HepG2 (cell line): ENCODE data around the gene STYXL2. TPM values are rescaled to one million over a fixed set of nuclear protein-coding genes. Genes with fewer than 3 reads are reported as not detected.
A peak's percentile ranks its signal among the peaks of the same experiment; 100 is the strongest.

Experiments used
- ATAC-seq: fragments of 200-7000 bp; cut with Tn5 transposase; 3 replicates; pipeline ENCODE4 v1.9.1; 2020; ENCODE audit warnings: mild to moderate bottlenecking, moderate library complexity
- BruUV-seq: library from RNA; stranded (reverse); fragments of 400-500 nt; replicated peaks from 2 replicates; lab custom pipeline; 2021; lab: Mats Ljungman, UMichigan
- CTCF ChIA-PET: fragments of 300-600 bp; formaldehyde crosslinking; extraction: SDS; loops from one replicate; lab custom pipeline; 2021; ENCODE audit warnings: low total read pairs, inconsistent platforms, low intra/inter-chr PET ratio; lab: Yijun Ruan, JAX
- POLR2A ChIA-PET: fragments of 350-600 bp; sonication (Branson Sonifier 250); formaldehyde crosslinking; loops from one replicate; lab custom pipeline; 2020; ENCODE audit warnings: antibody characterized with exemption, inconsistent platforms; lab: Yijun Ruan, JAX
- DNase-seq: peaks from one replicate; pipeline ENCODE4 v3.0.0-alpha.2; 2015; ENCODE audit warnings: low spot score
- FAIRE-seq: peaks from 3 replicates; lab custom pipeline; 2011; peaks lifted over from hg19 to GRCh38; lab: Jason Lieb, UNC
- H2AFZ ChIP-seq: one replicate; pipeline ENCODE4 v1.6.1; 2011; ENCODE audit warnings: low read length, inconsistent platforms
- H3K27ac ChIP-seq: fragments of 300-600 bp; 3 replicates; pipeline ENCODE4 v1.8.0; 2011; ENCODE audit warnings: mixed run types, mild to moderate bottlenecking, mixed read lengths, low read length, inconsistent platforms; ENCODE audit not compliant: insufficient read depth; ENCODE audit errors: extremely low read length
- H3K27me3 ChIP-seq, 2 experiments: fragments of 200-600 bp in 1 of 2; 2 replicates in 1 of 2; 3 replicates in 1 of 2; pipeline versions ENCODE4 v1.6.0 to v1.8.0; 2011; ENCODE audit warnings: low read length in 2 of 2, mild to moderate bottlenecking in 2 of 2, moderate library complexity in 2 of 2, inconsistent platforms in 1 of 2; ENCODE audit not compliant: insufficient read depth in 2 of 2, control insufficient read depth in 1 of 2
- H3K36me3 ChIP-seq, 2 experiments: fragments of 200-600 bp in 1 of 2; replicated peaks in 1 of 2; 2 replicates in 1 of 2; 3 replicates in 1 of 2; pipeline versions ENCODE4 v1.5.1 to v1.8.0; 2011; ENCODE audit warnings: low read length in 2 of 2, inconsistent platforms in 1 of 2; ENCODE audit not compliant: insufficient read depth in 2 of 2, control insufficient read depth in 1 of 2
- H3K4me1 ChIP-seq: 2 replicates; pipeline ENCODE4 v1.5.1; 2012; ENCODE audit warnings: low read length, inconsistent platforms; ENCODE audit not compliant: insufficient read depth
- H3K4me2 ChIP-seq: 2 replicates; pipeline ENCODE4 v1.6.0; 2011; ENCODE audit warnings: low read depth, low read length, inconsistent platforms
- H3K4me3 ChIP-seq, 3 experiments: fragments of 200-600 bp in 1 of 3; sonication (generic), shearing (Covaris generic) in 1 of 3; replicated peaks in 1 of 3; 2 replicates each; pipeline ENCODE4 v1.5.1; 2011 to 2016; ENCODE audit warnings: low read length in 3 of 3, inconsistent platforms in 2 of 3, low read depth in 2 of 3, mild to moderate bottlenecking in 2 of 3, control low read depth in 1 of 3, mixed read lengths in 1 of 3; ENCODE audit not compliant: insufficient read depth in 1 of 3
- H3K79me2 ChIP-seq: one replicate; pipeline ENCODE4 v1.6.1; 2011; ENCODE audit warnings: low read length, inconsistent platforms; ENCODE audit not compliant: insufficient read depth
- H3K9ac ChIP-seq: 2 replicates; pipeline ENCODE4 v1.6.0; 2011; ENCODE audit warnings: mild to moderate bottlenecking, low read depth, low read length, inconsistent platforms; ENCODE audit not compliant: insufficient read depth
- H3K9me3 ChIP-seq: 2 replicates; pipeline ENCODE4 v1.5.1; 2012; ENCODE audit warnings: mild to moderate bottlenecking, low read length
- H4K20me1 ChIP-seq: 2 replicates; pipeline ENCODE4 v1.6.0; 2011; ENCODE audit warnings: inconsistent platforms, mild to moderate bottlenecking, low read length, moderate library complexity; ENCODE audit not compliant: insufficient read depth
- EZH2 ChIP-seq: conservative IDR thresholded peaks from 2 replicates; pipeline ENCODE4 v1.6.1; 2012; ENCODE audit warnings: mild to moderate bottlenecking, low read depth, low read length, moderate library complexity
- FOXM1 ChIP-seq: sonication (generic); formaldehyde crosslinking; IDR thresholded peaks from 2 replicates; pipeline ENCODE4 v1.5.0; 2020; ENCODE audit warnings: missing genetic modification reagents
- MAFK ChIP-seq, 2 experiments: IDR thresholded peaks in 1 of 2; conservative IDR thresholded peaks in 1 of 2; 2 replicates each; pipeline ENCODE4 v1.6.1; 2011; ENCODE audit warnings: improper control_type of control experiment in 2 of 2, low read length in 2 of 2
- NFKB2 ChIP-seq: sonication (generic); formaldehyde crosslinking; IDR thresholded peaks from 2 replicates; pipeline ENCODE4 v1.4.0; 2020; ENCODE audit warnings: missing genetic modification reagents, borderline replicate concordance
- PCBP2 ChIP-seq: fragments of 200-400 bp; formaldehyde crosslinking; optimal IDR thresholded peaks from 2 replicates; pipeline ENCODE3; 2018; ENCODE audit warnings: low read length, low read depth; ENCODE audit not compliant: poor library complexity, severe bottlenecking
- SYNCRIP ChIP-seq: fragments of 200-400 bp; formaldehyde crosslinking; IDR thresholded peaks from 2 replicates; pipeline ENCODE4 v1.6.1; 2018; ENCODE audit warnings: mild to moderate bottlenecking, low read depth, low read length; ENCODE audit not compliant: insufficient read depth
- TBP ChIP-seq: sonication (generic); formaldehyde crosslinking; IDR thresholded peaks from 2 replicates; pipeline ENCODE4 v1.5.0; 2020; ENCODE audit warnings: missing genetic modification reagents
- ZBTB26 ChIP-seq: IDR thresholded peaks from 2 replicates; pipeline ENCODE4 v1.6.1; 2016; ENCODE audit warnings: missing compliant biosample characterization, missing genetic modification reagents, borderline replicate concordance
- ZNF33B ChIP-seq: sonication (generic); formaldehyde crosslinking; IDR thresholded peaks from 2 replicates; pipeline ENCODE4 v1.5.1; 2020; ENCODE audit warnings: mild to moderate bottlenecking, missing genetic modification reagents
- ZNF441 ChIP-seq: sonication (generic); formaldehyde crosslinking; IDR thresholded peaks from 2 replicates; pipeline ENCODE4 v1.7.0; 2021; ENCODE audit warnings: missing genetic modification reagents, borderline replicate concordance
- ZNF496 ChIP-seq: sonication (generic); formaldehyde crosslinking; IDR thresholded peaks from 2 replicates; pipeline ENCODE4 v1.8.1; 2023; ENCODE audit warnings: mild to moderate bottlenecking, moderate library complexity, missing genetic modification reagents; ENCODE audit not compliant: insufficient replicate concordance
- ZNF616 ChIP-seq: sonication (generic); formaldehyde crosslinking; IDR thresholded peaks from 2 replicates; pipeline ENCODE4 v1.5.0; 2020; ENCODE audit warnings: low read depth, mild to moderate bottlenecking, missing genetic modification reagents
- ZNF672 ChIP-seq: sonication (generic); formaldehyde crosslinking; IDR thresholded peaks from 2 replicates; pipeline ENCODE4 v1.8.1; 2022; ENCODE audit warnings: missing genetic modification reagents
- WGBS: methylation state at CpG from one replicate; pipeline ENCODE4 v1.1.6; 2017; ENCODE audit warnings: low lambda C conversion rate; 5-methylcytosine and 5-hydroxymethylcytosine counted together
- in situ Hi-C: cut with HindIII; loops from 2 replicates; pipeline ENCODE4 v1.10.0; 2017; ENCODE audit warnings: low pct_unique_long_range_greater_than_20kb; ENCODE audit not compliant: extremely low pct_ligation_motif_present
- intact Hi-C: fragments of 100-400 bp; cut with micrococcal nuclease; formaldehyde crosslinking; loops from one replicate; pipeline ENCODE4 v1.10.0; 2022; ENCODE audit not compliant: unreplicated experiment
- polyA plus RNA-seq, 8 experiments: library from polyadenylated mRNA; depleted of rRNA in 3 of 8; stranded (reverse) in 7 of 8; unstranded in 1 of 8; fragments of >200 nt; fragmentation: Illumina TruSeq in 4 of 8; extraction: Trizol in 4 of 8; gene quantifications; 2 replicates each; pipeline versions ENCODE4 v1.2.1 to v1.2.3, GENCODE V29; 2011 to 2016; ENCODE audit warnings: low read depth in 4 of 8, missing spikeins in 1 of 8, mixed read lengths in 1 of 8; ENCODE audit not compliant: insufficient read depth in 1 of 8
- total RNA-seq, 5 experiments: library from RNA; depleted of rRNA; stranded (reverse); fragments of >200 nt; fragmentation: Illumina TruSeq; extraction: Trizol; gene quantifications; 2 replicates each; pipeline ENCODE4 v1.2.3, GENCODE V29; 2016; ENCODE audit warnings: low read depth in 1 of 5
- TF ChIP-seq, protein P1 (sequence below): sonication (generic); formaldehyde crosslinking; IDR thresholded peaks from 2 replicates; pipeline ENCODE4 v1.9.0; 2022; ENCODE audit warnings: low read depth, missing genetic modification reagents
- TF ChIP-seq, protein P2 (sequence below), 2 experiments: fragments of 450-650 bp in 1 of 2; sonication (generic) in 1 of 2; formaldehyde crosslinking; IDR thresholded peaks; 2 replicates each; pipeline versions ENCODE4 v1.5.0 to v1.8.0; 2020 to 2022; ENCODE audit warnings: mild to moderate bottlenecking in 1 of 2, missing genetic modification reagents in 1 of 2

Gene STYXL2
- total and polyA plus RNA-seq, 2 of the 13 experiments (the other 11 are each of a cell fraction or from before 2014, with no cell fraction given): not detected

DNA sequence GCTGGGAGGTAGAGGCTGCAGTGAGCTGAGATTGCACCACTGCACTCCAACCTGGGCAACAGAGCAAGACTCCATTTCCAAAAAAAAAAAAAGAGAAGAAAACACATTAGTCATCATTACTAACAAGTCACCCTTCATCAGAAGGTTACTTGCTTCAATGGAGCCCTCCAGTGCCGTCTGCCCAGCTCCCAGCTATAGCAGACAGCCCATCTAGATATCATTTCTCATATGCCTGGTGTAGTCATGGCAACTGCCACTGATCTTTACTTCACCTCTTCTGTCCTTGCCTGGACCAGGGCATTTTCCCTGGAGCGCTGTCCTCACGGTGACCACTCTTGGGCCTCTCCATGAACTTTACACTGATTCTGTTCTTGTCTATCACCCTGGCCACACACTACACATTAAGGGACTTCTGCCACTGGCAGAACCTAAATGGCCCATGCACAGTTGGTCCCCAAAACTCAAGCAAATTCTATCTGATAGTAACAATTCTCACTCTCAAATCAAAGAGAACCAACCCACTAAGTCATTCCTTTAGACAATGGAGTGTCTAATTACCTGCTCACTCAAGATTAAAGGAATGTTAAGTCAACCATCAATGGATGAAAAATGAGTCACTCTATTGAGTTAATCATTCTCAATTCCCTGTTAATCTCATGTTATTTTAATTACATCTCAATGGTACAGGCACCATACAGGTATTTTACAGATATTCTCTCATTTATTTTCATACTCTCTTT is 16.6 kb upstream of the STYXL2 start:
- Histone ChIP-seq H2AFZ (no peak overlapping the region), H3K4me1 (peaks cover 3% of the 10 kb centered on the region), H3K4me3 (no peak overlapping the region), H3K27me3 (no peaks in the 10 kb centered on the region; a peak in 1 of 5 replicates), H3K4me2 (no peak overlapping the region), H3K9me3 (no peaks in the 10 kb centered on the region), H3K36me3 (no peaks in the 10 kb centered on the region), H3K27ac (no peak overlapping the region), H4K20me1 (no peaks in the 10 kb centered on the region), H3K79me2 (no peaks in the 10 kb centered on the region), H3K9ac (no peak overlapping the region)
- FAIRE-seq (no peak), ATAC-seq (no peak), DNase-seq (no peak)
- no TSS peak for BruUV-seq
- intact Hi-C loops: no loop called here
- 3% methylated on average over 3 of the region's 3 CpGs for WGBS
- in situ Hi-C loops: no loop called here
- ChIA-PET CTCF (no interaction called here), POLR2A (no interaction called here)
- TF ChIP-seq ZNF496 (no peak), MAFK (conservative IDR thresholded peaks at IDR 0.05 in 1 of 2, IDR thresholded peaks at IDR 0.05 in 1 of 2; ENCODE audit: low read length in 2 of 2) (0 out of 4 replicates have a peak, but pooled peaks have one; percentile 3 to 12)

DNA sequence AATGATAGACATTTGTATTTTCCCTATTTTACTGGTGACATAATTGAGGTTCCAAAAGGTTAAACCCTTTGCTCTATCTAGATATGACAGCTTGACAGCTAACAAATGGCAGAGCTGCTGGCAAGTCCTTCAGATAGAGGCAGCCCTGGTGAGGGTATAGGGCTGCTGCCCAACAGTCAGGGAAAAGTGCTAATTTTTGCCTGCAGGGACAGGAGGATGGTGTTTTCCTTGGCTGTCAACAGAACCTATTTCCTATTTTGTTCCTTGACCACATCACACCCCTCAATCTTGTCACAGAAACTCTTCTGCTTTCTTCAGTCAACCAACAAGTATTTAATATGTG is 16.0 kb upstream of the STYXL2 start:
- CTCF ChIA-PET: no interaction called here
- ATAC-seq: no peak
- Histone ChIP-seq H3K9ac (no peak overlapping the region), H3K4me1 (peaks cover 8% of the 10 kb centered on the region), H3K9me3 (no peaks in the 10 kb centered on the region), H3K4me2 (no peak overlapping the region), H3K4me3 (no peak overlapping the region), H3K27ac (no peak overlapping the region), H4K20me1 (no peaks in the 10 kb centered on the region), H3K36me3 (no peaks in the 10 kb centered on the region), H3K27me3 (no peaks in the 10 kb centered on the region; a peak in 1 of 5 replicates), H2AFZ (no peak overlapping the region), H3K79me2 (no peaks in the 10 kb centered on the region)
- DNase-seq: no peak
- in situ Hi-C loops: no loop called here
- BruUV-seq: no TSS peak
- FAIRE-seq: no peak
- POLR2A ChIA-PET: no interaction called here
- intact Hi-C loops: no loop called here
- TF ChIP-seq ZNF33B (CRISPR knock-in tag) (no peak), SYNCRIP (no peak), EZH2 (no peak), NFKB2 (CRISPR knock-in tag) (no peak), TBP (CRISPR knock-in tag) (no peak), ZNF441 (no peak), ZBTB26 (CRISPR knock-in tag) (no peak), FOXM1 (CRISPR knock-in tag) (no peak), PCBP2 (no peak), ZNF672 (CRISPR knock-in tag) (no peak), ZNF616 (CRISPR knock-in tag) (no peak)
- TF ChIP-seq, protein P1, sequence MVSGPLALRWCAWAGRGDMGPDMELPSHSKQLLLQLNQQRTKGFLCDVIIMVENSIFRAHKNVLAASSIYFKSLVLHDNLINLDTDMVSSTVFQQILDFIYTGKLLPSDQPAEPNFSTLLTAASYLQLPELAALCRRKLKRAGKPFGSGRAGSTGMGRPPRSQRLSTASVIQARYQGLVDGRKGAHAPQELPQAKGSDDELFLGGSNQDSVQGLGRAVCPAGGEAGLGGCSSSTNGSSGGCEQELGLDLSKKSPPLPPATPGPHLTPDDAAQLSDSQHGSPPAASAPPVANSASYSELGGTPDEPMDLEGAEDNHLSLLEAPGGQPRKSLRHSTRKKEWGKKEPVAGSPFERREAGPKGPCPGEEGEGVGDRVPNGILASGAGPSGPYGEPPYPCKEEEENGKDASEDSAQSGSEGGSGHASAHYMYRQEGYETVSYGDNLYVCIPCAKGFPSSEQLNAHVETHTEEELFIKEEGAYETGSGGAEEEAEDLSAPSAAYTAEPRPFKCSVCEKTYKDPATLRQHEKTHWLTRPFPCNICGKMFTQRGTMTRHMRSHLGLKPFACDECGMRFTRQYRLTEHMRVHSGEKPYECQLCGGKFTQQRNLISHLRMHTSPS (CRISPR knock-in tag): no peak
- TF ChIP-seq, protein P2, sequence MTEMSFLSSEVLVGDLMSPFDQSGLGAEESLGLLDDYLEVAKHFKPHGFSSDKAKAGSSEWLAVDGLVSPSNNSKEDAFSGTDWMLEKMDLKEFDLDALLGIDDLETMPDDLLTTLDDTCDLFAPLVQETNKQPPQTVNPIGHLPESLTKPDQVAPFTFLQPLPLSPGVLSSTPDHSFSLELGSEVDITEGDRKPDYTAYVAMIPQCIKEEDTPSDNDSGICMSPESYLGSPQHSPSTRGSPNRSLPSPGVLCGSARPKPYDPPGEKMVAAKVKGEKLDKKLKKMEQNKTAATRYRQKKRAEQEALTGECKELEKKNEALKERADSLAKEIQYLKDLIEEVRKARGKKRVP (CRISPR knock-in tag; IDR thresholded peaks at IDR 0.05): no peak
